Brain pericyte (primary cell): ENCODE data around the gene CHRDL1.
"Not testable (repeated sequence)": the region's sequence is repeated elsewhere in the genome, so short reads cannot be mapped to it uniquely, and the experiment has no call there.

ENCODE experiments used
- DNase-seq: peaks from one replicate; pipeline ENCODE4 v3.0.0-alpha.2; 2012; ENCODE audit warnings: low read depth, low spot score

CHRDL1 gene

DNA sequence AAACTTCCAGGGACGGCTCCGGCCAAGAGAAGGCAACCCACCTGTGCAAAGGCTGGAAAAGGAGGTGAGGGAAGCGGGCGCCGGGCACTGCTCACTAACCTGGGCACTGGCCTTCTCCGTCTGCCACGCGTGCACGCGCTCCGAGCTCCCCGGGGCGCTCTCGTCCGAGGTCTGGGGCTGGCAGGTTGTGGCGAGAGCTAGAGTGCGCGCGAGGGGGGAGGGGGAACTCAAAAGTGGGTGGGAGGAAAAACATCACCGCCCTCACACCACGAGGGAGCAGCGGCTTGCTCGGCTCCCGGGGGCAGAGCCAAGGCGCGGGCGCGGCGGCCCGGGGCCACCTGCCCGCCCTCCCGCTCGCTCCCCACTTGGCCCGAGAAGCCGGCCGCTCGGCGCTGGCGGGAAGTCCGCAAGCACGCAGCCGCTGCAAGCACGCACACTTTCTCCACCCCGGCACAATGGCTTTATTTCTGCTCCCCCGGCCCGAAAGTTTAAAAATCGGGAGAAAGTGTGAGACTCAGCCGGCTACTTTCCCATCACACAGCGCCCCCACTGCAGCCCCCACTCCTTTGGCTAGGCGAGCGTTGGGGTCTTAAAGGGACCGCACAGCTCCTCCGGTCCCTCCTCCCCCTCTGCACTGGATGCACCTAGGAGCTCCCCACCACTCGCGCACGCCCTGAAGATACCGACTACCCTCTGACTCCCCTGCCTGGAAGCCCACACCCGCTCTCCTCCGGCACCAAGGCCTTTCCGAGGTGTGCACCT is at the start of gene CHRDL1:
CHRDL1 (minus strand) TSS at position 173 of the 762 bp plus-strand sequence. CDS start 3,636 bp downstream, outside the sequence.
- DNase-seq, result no peak

DNA sequence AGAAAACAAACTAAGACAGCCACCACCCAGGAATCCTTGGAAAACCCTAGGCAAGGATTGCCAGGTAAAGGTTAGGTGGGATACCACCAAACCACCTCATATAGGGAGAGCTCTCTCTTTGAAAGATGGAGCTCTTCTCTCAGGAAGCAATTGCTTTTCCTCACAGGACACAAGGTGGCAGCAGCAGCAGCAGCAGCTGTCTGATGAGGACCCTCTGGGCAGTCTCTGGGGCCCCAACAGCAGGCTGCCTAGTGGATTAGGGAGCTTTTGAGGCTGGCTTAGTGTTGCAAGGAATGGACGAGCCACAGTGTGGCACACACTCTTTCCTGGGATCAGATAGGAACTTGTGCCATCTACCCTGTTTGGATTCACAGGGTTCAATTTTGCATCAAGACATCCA is 41.4 kb upstream of the CHRDL1 start:
- no peak for DNase-seq

- DNase-seq, result no peak
These were observed 40.8 kb upstream of the CHRDL1 start for GRCh38 chrX:110836451-110836850.

- no peak for DNase-seq
These were observed 40.4 kb upstream of the CHRDL1 start for GRCh38 chrX:110836001-110836400.

DNA sequence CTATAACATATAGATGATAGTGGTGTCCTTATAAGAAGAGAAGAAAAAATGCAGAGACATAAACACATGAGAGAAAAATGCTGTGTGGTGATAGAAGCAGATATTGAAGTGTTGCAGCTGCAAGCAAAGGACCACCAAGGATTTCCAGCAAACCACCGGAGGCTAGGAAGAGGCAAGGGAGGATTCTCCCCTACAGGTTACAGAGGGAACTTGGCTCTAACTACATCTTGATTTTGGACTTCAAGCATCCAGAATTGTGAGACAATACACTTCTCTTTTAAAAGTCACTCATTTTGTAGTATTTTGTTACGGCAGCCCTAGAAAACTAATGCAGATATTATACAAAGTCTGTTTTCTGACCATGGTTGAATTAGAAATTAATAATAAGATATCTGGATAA is 30.4 kb upstream of the CHRDL1 start:
- DNase-seq, result no peak

DNA sequence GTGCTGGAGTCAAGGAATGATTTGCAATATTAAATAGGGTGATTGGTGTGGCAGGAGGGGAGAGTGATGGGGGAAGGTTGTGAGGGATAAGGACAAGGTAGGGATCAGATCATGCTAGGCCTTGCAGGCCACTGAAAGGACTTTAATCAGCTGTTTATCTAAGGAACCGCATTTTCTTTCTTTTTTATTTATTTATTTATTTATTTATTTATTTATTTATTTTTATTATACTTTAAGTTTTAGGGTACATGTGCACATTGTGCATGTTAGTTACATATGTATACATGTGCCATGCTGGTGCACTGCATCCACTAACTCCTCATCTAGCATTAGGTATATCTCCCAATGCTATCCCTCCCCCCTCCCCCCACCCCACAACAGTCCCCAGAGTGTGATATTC is 20.9 kb upstream of the CHRDL1 start:
- DNase-seq, result not testable (repeated sequence)

DNA sequence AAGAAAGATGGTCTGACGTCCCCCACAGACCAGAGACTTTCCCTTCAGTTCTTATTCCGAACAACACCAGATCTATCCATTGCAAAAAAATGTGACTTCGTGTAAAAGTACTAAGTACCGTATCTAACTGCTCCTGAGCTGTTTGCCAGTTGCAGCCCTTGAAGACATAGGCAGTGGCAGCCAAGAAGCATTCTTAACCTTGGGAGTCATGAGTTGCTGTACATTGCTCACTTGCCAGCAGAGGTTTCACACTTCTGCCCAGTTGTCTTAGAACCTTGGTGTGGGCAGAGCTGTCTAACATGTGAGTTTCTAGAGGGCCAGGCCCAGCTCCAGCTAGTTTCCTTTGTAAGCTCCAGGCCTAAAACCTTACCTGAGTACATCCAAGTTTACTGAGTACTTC is 10.5 kb upstream of the CHRDL1 start:
- no peak for DNase-seq

DNA sequence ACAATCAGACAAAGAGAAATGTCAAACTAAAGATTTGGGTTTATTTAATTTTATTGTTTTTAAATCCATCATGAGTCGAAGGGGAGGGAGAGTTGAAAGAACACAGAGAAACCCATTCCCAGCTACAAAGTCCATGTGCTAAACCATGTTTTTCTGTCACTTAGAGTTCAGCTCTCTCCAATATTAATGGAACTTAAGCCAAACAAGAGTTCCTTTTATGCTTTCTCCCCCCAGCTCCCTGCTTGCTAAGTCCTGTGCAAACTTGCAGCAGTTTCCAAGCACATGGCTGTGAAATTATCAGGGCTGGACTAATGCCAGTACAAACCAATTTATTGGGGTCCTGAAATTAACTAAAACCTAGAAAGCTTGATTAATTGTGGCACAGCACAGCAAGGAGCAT is 9.7 kb upstream of the CHRDL1 start:
- DNase-seq, result no peak

DNA sequence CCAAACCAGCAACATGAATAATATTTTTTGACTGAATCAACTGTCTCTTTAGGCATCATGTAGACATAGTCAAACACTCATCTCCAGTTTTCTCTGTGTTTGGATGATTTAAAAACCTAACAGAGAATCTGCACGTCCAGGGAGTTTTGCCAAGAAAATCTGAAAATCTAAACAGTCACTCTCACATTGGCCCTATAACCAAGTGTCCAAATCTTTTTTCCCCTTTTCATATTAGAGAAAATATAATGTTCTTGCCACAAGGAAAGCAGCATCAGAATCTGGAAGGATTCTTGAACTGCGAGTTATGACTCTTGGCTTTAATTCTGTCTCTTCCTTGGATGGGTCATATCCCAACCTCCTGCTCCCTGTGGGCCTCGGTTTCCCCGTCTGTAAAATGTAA is 8.8 kb upstream of the CHRDL1 start:
- DNase-seq, result no peak

DNA sequence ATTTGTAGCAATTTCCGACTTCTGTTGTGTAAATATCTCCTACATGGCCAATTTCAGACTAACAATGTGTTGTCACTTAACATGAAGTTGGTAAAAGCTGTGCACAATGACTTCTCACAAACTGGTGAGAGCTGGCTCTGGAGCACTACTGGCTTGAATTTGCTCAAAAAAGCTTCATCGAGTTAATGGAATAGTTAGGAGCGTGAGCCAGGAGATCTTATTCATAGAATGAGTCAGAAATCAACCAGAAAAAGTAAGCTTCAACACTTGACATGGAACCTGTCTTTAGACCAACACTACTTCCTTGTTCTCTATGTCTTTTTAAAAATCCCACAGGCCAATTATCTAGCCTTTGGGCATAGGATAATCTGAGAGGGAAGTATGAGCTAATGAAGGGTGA is 7.9 kb upstream of the CHRDL1 start:
- no peak for DNase-seq

DNA sequence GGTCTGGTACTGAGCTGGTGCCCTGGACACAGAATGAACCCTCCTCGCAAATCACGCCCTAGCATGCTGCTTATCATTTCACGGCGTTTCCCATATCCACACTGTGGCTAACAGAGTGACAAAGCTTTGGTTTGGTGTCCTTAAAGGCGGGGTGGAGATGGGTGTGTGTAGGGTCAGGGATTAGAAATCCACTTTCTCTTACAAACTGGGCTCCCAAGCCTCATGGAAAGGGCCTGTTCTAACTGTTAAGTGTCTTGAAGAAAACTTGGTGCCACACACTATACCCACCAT is 735 bp upstream of the CHRDL1 start:
- no peak for DNase-seq

- no peak for DNase-seq
These were observed 1.0 kb downstream of the CHRDL1 start for GRCh38 chrX:110794601-110795000.

DNA sequence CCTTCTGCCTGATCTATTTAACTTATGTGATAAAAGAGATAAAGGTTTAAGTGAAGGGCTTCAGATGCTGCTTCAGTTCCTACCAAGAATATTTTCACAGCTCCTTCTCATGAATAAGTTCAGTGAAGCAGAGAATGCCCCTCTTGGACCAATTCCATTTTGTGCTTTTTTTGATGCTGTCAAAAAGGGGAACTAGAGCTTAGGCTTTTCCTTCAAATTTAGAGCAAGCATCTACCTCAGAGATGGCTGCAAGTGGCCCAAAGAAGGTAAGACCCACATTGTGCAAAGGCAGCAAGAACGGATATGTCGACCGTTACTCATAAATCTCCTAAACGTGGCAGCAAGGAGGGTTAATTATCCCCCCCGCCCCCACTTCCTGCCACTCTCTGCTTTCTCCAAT is 4.5 kb downstream of the CHRDL1 start:
- DNase-seq, result no peak

GRCh38 chrX:110786486-110786885 is 9.1 kb downstream of the CHRDL1 start:
- no peak for DNase-seq

GRCh38 chrX:110759785-110760184 is 35.8 kb downstream of the CHRDL1 start:
- no peak for DNase-seq

- no peak for DNase-seq
These were observed 36.7 kb downstream of the CHRDL1 start for GRCh38 chrX:110758781-110759422.

- no peak for DNase-seq
These were observed 40.0 kb downstream of the CHRDL1 start for GRCh38 chrX:110755611-110756010.

DNA sequence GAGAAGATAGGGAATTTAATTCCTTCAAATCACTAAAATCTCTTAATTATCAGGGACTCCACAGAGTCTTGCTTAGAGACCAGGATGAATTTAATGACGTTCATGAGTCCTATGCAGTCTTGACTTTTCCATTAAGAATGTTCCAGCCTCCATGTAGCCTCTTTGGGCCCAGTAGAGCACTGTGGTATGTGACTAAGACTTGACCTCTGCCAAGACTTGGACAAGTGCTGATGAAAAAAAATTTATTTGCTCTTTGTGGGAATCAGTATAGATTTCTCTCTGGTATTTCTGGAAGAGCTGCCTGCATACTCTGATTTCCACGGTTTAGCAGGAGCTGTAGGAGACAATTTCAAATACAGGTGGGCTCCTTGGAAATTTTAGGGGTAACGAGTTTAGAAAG is 40.6 kb downstream of the CHRDL1 start:
- no peak for DNase-seq

- no peak for DNase-seq
These were observed 45.0 kb downstream of the CHRDL1 start for GRCh38 chrX:110750526-110751189.

GRCh38 chrX:110748256-110748806 is 47.3 kb downstream of the CHRDL1 start:
- DNase-seq, result no peak

- no peak for DNase-seq
These were observed 49.6 kb downstream of the CHRDL1 start for GRCh38 chrX:110746014-110746413.

- no peak for DNase-seq
These were observed 50.3 kb downstream of the CHRDL1 start for GRCh38 chrX:110745288-110745687.
